ENCODE data around the gene RALGPS1.

The RALGPS1 gene

DNA sequence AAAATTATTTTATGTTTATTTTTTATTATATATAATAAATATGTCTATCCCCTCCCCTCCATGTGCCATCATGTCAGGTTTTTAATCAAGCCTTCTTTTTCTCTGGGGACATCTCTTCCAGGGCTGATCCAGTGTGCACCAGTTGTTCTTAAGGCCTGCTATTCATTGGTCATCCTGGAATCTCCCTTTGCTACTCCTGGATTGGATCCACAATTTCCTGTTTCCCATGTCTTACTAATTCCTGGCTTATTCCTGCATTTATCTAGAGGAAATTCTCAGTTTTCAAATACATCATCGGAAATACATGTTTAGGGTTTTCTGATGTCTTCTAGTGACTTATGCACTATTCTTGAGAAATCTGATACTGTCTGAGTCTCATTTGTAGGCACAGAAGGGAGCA is 151.0 kb downstream of the RALGPS1 start:
- CTCF ChIA-PET: no interaction called here
- no peak for DNase-seq (ENCODE audit: extremely low spot score)
- no peak for TF ChIP-seq HDGF (IDR thresholded peaks at IDR 0.05; ENCODE audit: borderline replicate concordance)
- no peak for TF ChIP-seq ZNF384 (IDR thresholded peaks at IDR 0.05)
- no peak for TF ChIP-seq L3MBTL2 (conservative IDR thresholded peaks at IDR 0.05)
- TF ChIP-seq CTBP1 (IDR thresholded peaks at IDR 0.05; ENCODE audit: borderline replicate concordance): no peak
- no peak for TF ChIP-seq SUZ12 (IDR thresholded peaks at IDR 0.05)
- POLR2A ChIA-PET: no interaction called here

- ChIA-PET CTCF (no interaction called here), POLR2A (no interaction called here)
- no peak for DNase-seq (ENCODE audit: extremely low spot score)
- TF ChIP-seq L3MBTL2 (conservative IDR thresholded peaks at IDR 0.05) (no peak), PKNOX1 (IDR thresholded peaks at IDR 0.05) (no peak), FOXK2 (IDR thresholded peaks at IDR 0.05) (no peak), FOXA1 (IDR thresholded peaks at IDR 0.05) (no peak), ELF4 (IDR thresholded peaks at IDR 0.05) (no peak), SUZ12 (IDR thresholded peaks at IDR 0.05) (no peak), FOXM1 (IDR thresholded peaks at IDR 0.05; ENCODE audit: borderline replicate concordance) (no peak), ARNT (IDR thresholded peaks at IDR 0.05) (no peak), HDGF (IDR thresholded peaks at IDR 0.05; ENCODE audit: borderline replicate concordance) (no peak), BHLHE40 (IDR thresholded peaks at IDR 0.05; ENCODE audit: borderline replicate concordance) (no peak), ZNF384 (IDR thresholded peaks at IDR 0.05) (no peak), SP1 (IDR thresholded peaks at IDR 0.05) (no peak), LEF1 (IDR thresholded peaks at IDR 0.05; ENCODE audit: borderline replicate concordance) (no peak), CTBP1 (IDR thresholded peaks at IDR 0.05; ENCODE audit: borderline replicate concordance) (no peak)
These were observed 151.7 kb downstream of the RALGPS1 start for GRCh38 chr9:127066060-127066850.

DNA sequence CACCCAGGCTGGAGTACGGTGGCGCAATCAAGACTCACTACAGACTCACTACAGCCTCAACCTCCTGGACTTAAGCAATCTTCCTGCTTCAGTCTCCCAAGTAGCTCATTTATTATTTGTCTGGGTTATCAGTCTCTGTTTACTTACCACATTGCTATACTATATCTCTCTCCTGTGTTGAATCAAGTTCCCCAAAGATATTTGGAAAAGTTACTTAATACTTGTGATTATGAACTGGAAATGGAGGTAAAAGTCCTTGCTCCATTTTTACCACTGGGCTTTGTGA is 152.2 kb downstream of the RALGPS1 start:
- DNase-seq (ENCODE audit: extremely low spot score): no peak
- TF ChIP-seq ZNF384 (IDR thresholded peaks at IDR 0.05) (no peak), NFRKB (IDR thresholded peaks at IDR 0.05) (no peak), PKNOX1 (IDR thresholded peaks at IDR 0.05) (no peak), ARNT (IDR thresholded peaks at IDR 0.05) (no peak), FOXM1 (IDR thresholded peaks at IDR 0.05; ENCODE audit: borderline replicate concordance) (no peak), FOXK2 (IDR thresholded peaks at IDR 0.05) (no peak), FOXA1 (IDR thresholded peaks at IDR 0.05) (no peak), HDGF (IDR thresholded peaks at IDR 0.05; ENCODE audit: borderline replicate concordance) (no peak), SUZ12 (IDR thresholded peaks at IDR 0.05) (no peak), TARDBP (IDR thresholded peaks at IDR 0.05) (no peak), ELF4 (IDR thresholded peaks at IDR 0.05) (no peak), LEF1 (IDR thresholded peaks at IDR 0.05; ENCODE audit: borderline replicate concordance) (no peak)
- CTCF ChIA-PET: interaction anchor here (0.5 kb wide), 1 partner anchor 33 kb away, joined by 3 read pairs; no protein-coding TSS in a partner anchor
- POLR2A ChIA-PET: no interaction called here

DNA sequence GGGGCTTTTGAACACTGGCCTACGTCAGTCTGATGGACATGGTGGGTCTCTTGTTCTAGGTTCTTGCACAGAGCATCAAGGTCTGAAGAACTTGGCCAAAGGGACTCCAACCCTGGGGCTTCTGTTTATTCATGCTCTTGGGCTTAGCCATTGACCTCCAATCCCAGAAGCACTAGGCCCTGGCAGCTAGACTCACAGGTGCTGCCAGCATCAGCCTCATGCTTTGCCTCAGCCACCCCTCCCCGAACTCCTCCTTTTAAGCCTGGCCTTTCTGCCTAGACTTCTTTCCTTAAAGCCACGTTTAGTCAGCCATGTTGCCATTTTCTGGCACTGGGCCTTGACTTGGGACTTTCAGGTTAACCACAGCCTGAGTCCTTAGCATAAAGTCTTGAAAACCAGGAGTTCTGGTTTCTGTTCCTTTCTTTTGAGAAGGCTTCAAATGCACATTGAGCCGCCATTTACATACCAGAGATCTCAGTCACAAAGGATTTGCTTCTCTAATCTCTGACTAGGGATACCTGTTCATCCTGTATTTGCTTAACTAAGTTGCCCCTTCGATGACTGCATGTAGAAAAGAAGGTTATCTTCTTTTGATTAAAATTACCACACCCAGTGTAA is 153.1 kb downstream of the RALGPS1 start:
- DNase-seq (ENCODE audit: extremely low spot score): no peak
- ChIA-PET POLR2A (no interaction called here), CTCF (no interaction called here)
- no peak for TF ChIP-seq FOXM1 (IDR thresholded peaks at IDR 0.05; ENCODE audit: borderline replicate concordance)

GRCh38 chr9:127074561-127075548 is 160.3 kb downstream of the RALGPS1 start:
- DNase-seq (ENCODE audit: extremely low spot score): no peak
- ChIA-PET CTCF (no interaction called here), POLR2A (no interaction called here)
- no peak for TF ChIP-seq BHLHE40 (IDR thresholded peaks at IDR 0.05; ENCODE audit: borderline replicate concordance)
- no peak for TF ChIP-seq CTBP1 (IDR thresholded peaks at IDR 0.05; ENCODE audit: borderline replicate concordance)
- no peak for TF ChIP-seq SUZ12 (IDR thresholded peaks at IDR 0.05)
- no peak for TF ChIP-seq FOXM1 (IDR thresholded peaks at IDR 0.05; ENCODE audit: borderline replicate concordance)
- no peak for TF ChIP-seq FOXK2 (IDR thresholded peaks at IDR 0.05)
- TF ChIP-seq HDGF (IDR thresholded peaks at IDR 0.05; ENCODE audit: borderline replicate concordance): no peak
- TF ChIP-seq NFRKB (IDR thresholded peaks at IDR 0.05): no peak
- no peak for TF ChIP-seq ELF4 (IDR thresholded peaks at IDR 0.05)
- no peak for TF ChIP-seq FOXA1 (IDR thresholded peaks at IDR 0.05)
- TF ChIP-seq ARNT (IDR thresholded peaks at IDR 0.05): no peak
- no peak for TF ChIP-seq PKNOX1 (IDR thresholded peaks at IDR 0.05)

All from HEK293T (cell line).